Gastrocnemius medialis (tissue), 4 donors: ENCODE data around the gene SV2C. TPM values are rescaled to one million over a fixed set of nuclear protein-coding genes. Genes with fewer than 3 reads are reported as not detected.

Experiments
- ATAC-seq, 2 donors: fragments of 150-250 bp; one replicate each; pipeline ENCODE4 v1.9.1; 2016
- DNase-seq, 2 donors: peaks; one replicate each; pipeline ENCODE4 v3.0.0-alpha.2; 2019
- H3K27ac ChIP-seq, 4 donors: fragments of 200-600 bp; sonication (generic); 1 replicate in 1 of 4; 2 replicates in 3 of 4; pipeline ENCODE4 v1.5.1; 2016 to 2018; ENCODE audit warnings: mild to moderate bottlenecking in 2 of 4, moderate library complexity in 1 of 4
- H3K27me3 ChIP-seq, 3 donors: fragments of 200-600 bp; sonication (generic) in 2 of 3; 1 replicate in 1 of 3; 2 replicates in 2 of 3; pipeline versions ENCODE4 v1.5.1 to v1.6.0; 2016 to 2019; ENCODE audit warnings: mild to moderate bottlenecking in 1 of 3, moderate library complexity in 1 of 3
- H3K36me3 ChIP-seq, 2 donors: fragments of 200-600 bp; sonication (generic) in 1 of 2; one replicate each; pipeline ENCODE4 v1.5.1; 2017 to 2018
- H3K4me1 ChIP-seq, 2 donors: fragments of 200-600 bp; sonication (generic) in 1 of 2; one replicate each; pipeline ENCODE4 v1.5.1; 2016 to 2017; ENCODE audit warnings: mild to moderate bottlenecking in 2 of 2
- H3K4me3 ChIP-seq, 4 donors: fragments of 200-600 bp; sonication (generic) in 3 of 4; 1 replicate in 1 of 4; 2 replicates in 3 of 4; pipeline ENCODE4 v1.5.1; 2016 to 2019; ENCODE audit warnings: mild to moderate bottlenecking in 2 of 4
- H3K9me3 ChIP-seq, 3 donors: fragments of 200-600 bp; sonication (generic) in 2 of 3; 1 replicate in 1 of 3; 2 replicates in 2 of 3; pipeline ENCODE4 v1.5.1; 2016 to 2019
- CTCF ChIP-seq, 5 experiments: fragments of 450-650 bp in 3 of 5; fragments of 200-600 bp in 2 of 5; sonication (generic) in 2 of 5; IDR thresholded peaks in 4 of 5; conservative IDR thresholded peaks in 1 of 5; 1 replicate in 4 of 5; 2 replicates in 1 of 5; pipeline ENCODE4 v1.5.1; 2016 to 2019; ENCODE audit warnings: antibody characterized with exemption in 5 of 5, mild to moderate bottlenecking in 3 of 5, moderate library complexity in 3 of 5
- POLR2A ChIP-seq, 2 donors: fragments of 450-650 bp; IDR thresholded peaks; one replicate each; pipeline ENCODE4 v1.6.1; 2017; ENCODE audit warnings: antibody characterized with exemption in 2 of 2, mild to moderate bottlenecking in 2 of 2, moderate library complexity in 2 of 2
- in situ Hi-C, 4 donors: fragments of 200-750 bp; cut with MboI; loops; one replicate each; pipeline versions ENCODE4 v1.15.0 to v1.8.0; 2017; ENCODE audit warnings: low sequenced_read_pairs in 4 of 4
- intact Hi-C: fragments of 100-400 bp; cut with DNase I; formaldehyde crosslinking; loops from one replicate; pipeline ENCODE4 v1.15.1; 2023; ENCODE audit warnings: low total_unique reads
- total RNA-seq, 4 donors: library from RNA; depleted of rRNA; stranded (reverse); fragments of >200 nt; gene quantifications; one replicate each; pipeline versions ENCODE4 v1.1.0 to v1.2.3, GENCODE V29; 2016

SV2C gene
- total RNA-seq, 4 donors from 2014 or later = not detected

- H3K27me3 ChIP-seq = no peaks in the 10 kb centered on the region
- in situ Hi-C loops (no loop called here), intact Hi-C loops (no loop called here)
- H3K27ac ChIP-seq = no peak overlapping the region
- no peaks in the 10 kb centered on the region for H3K9me3 ChIP-seq
- no peaks in the 10 kb centered on the region for H3K36me3 ChIP-seq
- TF ChIP-seq POLR2A (IDR thresholded peaks at IDR 0.05) (no peak), CTCF (IDR thresholded peaks at IDR 0.05 in 4 of 5, conservative IDR thresholded peaks at IDR 0.05 in 1 of 5) (no peak)
- no peak for ATAC-seq
- no peak for DNase-seq
- no peak overlapping the region for H3K4me3 ChIP-seq
- no peaks in the 10 kb centered on the region for H3K4me1 ChIP-seq
Measured at GRCh38 chr5:76137887-76138542, 54.8 kb downstream of the SV2C start.

GRCh38 chr5:76143884-76144283 lies 60.7 kb downstream of the SV2C start:
- Histone ChIP-seq H3K27ac (no peak overlapping the region), H3K9me3 (no peaks in the 10 kb centered on the region), H3K36me3 (no peaks in the 10 kb centered on the region), H3K4me1 (no peaks in the 10 kb centered on the region), H3K27me3 (no peaks in the 10 kb centered on the region), H3K4me3 (no peak overlapping the region)
- ATAC-seq = no peak
- intact Hi-C loops = no loop called here
- no peak for DNase-seq
- no peak for TF ChIP-seq POLR2A (IDR thresholded peaks at IDR 0.05)
- no peak for TF ChIP-seq CTCF (IDR thresholded peaks at IDR 0.05 in 4 of 5, conservative IDR thresholded peaks at IDR 0.05 in 1 of 5)
- in situ Hi-C loops = no loop called here

GRCh38 chr5:76144513-76145274 lies 61.5 kb downstream of the SV2C start:
- ATAC-seq = no peak
- Histone ChIP-seq H3K9me3 (no peaks in the 10 kb centered on the region), H3K27me3 (no peaks in the 10 kb centered on the region), H3K4me1 (no peaks in the 10 kb centered on the region), H3K36me3 (no peaks in the 10 kb centered on the region), H3K4me3 (no peak overlapping the region), H3K27ac (no peak overlapping the region)
- no peak for DNase-seq
- in situ Hi-C loops = no loop called here
- TF ChIP-seq POLR2A (IDR thresholded peaks at IDR 0.05) = no peak
- TF ChIP-seq CTCF (IDR thresholded peaks at IDR 0.05 in 4 of 5, conservative IDR thresholded peaks at IDR 0.05 in 1 of 5) = no peak
- intact Hi-C loops = no loop called here

- Histone ChIP-seq H3K27ac (no peak overlapping the region), H3K4me1 (no peaks in the 10 kb centered on the region), H3K36me3 (no peaks in the 10 kb centered on the region), H3K27me3 (no peaks in the 10 kb centered on the region), H3K4me3 (no peak overlapping the region), H3K9me3 (no peaks in the 10 kb centered on the region)
- TF ChIP-seq POLR2A (IDR thresholded peaks at IDR 0.05) (no peak), CTCF (IDR thresholded peaks at IDR 0.05 in 4 of 5, conservative IDR thresholded peaks at IDR 0.05 in 1 of 5) (no peak)
- in situ Hi-C loops = no loop called here
- intact Hi-C loops = no loop called here
- DNase-seq (no peak), ATAC-seq (no peak)
Measured at GRCh38 chr5:76145945-76146344, 62.8 kb downstream of the SV2C start.
